Putamen (tissue), 1 donor: ENCODE measurements around the gene CYP2S1.

Experiments
- DNase-seq: peaks from one replicate; pipeline ENCODE4 v3.0.0-alpha.2; 2016; ENCODE audit warnings: low spot score

The CYP2S1 gene

DNA sequence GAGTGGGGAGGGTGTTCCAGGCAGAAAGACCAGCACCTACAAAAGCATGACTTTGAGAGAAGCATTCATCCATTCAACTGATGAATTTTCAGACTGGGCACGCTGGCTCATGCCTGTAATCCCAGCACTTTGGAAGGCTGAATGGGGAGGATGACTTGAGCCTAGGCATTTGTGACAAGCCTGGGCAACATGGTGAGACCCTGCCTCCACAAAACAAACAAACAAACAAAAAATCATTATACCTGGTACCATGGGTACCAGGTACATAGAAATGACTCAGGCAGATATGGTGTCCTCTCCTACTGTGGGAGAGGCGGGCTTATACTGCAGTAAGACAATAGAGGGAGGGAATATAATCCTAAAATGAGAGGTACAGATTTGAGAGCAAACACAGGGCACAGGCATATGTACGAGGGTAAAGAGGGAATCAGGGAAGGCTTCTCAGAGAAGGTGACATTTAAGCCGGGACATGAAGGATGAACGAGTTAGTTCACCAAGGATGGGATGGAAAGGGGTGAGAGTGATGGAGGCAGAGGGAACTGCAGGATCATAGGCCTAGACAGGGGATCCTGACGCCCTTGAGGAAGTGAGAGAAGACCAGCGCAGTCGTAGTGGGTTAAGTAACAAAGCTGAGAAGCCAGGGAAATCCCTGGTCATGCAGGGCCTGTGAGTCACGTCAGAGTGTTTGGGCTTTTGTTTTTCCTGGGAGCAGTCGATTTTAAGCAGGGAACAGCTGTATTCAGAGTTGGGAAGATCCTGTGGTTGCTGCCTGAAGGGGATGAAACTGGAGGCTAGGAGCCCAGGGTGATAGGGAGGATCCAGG lies 2.9 kb downstream of the CYP2S1 start:
- no peak for DNase-seq

DNA sequence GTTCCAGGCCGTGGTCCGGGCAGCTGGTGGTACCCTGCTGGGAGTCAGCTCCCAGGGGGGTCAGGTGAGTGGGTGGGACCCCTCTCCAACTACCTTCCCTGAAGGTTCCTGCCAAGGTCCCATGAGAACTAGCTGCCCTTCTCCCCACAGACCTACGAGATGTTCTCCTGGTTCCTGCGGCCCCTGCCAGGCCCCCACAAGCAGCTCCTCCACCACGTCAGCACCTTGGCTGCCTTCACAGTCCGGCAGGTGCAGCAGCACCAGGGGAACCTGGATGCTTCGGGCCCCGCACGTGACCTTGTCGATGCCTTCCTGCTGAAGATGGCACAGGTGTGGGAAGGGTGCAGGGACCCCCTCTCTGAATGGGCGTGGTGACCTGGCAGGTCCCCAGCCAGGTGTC lies 5.5 kb downstream of the CYP2S1 start:
- DNase-seq: no peak

DNA sequence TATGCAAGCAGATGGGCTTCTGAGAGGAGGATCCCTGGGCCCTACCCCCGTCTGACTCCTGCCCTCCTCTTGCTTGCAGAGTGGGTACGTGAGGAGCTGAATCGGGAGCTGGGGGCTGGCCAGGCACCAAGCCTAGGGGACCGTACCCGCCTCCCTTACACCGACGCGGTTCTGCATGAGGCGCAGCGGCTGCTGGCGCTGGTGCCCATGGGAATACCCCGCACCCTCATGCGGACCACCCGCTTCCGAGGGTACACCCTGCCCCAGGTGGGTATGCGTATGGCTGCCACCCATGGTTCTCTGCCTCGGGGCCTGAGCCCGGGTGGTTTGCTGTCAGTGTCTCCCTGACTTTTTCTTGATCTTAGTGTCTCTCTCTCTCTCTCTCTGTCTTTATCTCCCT lies 10.4 kb downstream of the CYP2S1 start:
- DNase-seq: no peak

DNA sequence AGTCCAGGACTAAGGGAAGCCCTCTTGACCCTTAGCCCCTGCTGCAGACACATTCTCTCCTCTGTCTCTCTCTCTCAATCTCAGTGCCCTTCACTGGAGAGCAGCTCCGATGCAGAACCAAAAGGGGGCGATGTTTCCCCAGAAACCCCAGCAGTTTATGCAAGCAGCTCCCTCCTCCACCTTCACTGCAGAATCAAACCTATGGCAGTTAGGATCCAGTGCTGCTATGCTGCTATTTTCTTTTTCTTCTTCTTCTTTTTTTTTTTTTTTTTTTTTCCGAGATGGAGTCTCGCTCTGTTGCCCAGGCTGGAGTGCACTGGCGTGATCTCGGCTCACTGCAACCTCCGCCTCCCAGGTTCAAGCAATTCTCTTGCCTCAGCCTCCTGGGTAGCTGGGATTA lies 11.3 kb downstream of the CYP2S1 start:
- DNase-seq: peak; percentile 74

DNA sequence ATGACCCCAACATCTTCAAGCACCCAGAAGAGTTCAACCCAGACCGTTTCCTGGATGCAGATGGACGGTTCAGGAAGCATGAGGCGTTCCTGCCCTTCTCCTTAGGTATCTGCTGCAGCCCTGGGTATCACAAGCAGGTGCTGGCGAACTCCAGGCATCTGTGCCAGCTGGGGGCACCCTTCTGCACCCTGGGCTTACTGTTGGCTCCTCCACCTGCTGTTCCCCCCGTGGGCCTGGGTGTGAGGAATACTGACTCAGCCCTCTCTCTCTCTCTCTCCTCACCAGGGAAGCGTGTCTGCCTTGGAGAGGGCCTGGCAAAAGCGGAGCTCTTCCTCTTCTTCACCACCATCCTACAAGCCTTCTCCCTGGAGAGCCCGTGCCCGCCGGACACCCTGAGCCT lies 13.0 kb downstream of the CYP2S1 start:
- no peak for DNase-seq

DNA sequence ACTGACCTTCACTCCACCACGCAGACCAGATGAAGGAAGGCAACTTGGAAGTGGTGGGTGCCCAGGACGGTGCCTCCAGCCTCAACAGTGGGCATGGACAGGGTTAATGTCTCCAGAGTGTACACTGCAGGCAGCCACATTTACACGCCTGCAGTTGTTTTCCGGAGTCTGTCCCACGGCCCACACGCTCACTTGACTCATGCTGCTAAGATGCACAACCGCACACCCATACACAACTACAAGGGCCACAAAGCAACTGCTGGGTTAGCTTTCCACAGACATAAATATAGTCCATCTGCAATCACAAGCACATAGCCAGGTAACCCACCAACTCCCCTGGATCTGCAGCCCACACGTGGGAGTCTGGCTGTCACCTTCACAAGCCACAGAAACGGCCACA lies 13.4 kb downstream of the CYP2S1 start:
- no peak for DNase-seq

DNA sequence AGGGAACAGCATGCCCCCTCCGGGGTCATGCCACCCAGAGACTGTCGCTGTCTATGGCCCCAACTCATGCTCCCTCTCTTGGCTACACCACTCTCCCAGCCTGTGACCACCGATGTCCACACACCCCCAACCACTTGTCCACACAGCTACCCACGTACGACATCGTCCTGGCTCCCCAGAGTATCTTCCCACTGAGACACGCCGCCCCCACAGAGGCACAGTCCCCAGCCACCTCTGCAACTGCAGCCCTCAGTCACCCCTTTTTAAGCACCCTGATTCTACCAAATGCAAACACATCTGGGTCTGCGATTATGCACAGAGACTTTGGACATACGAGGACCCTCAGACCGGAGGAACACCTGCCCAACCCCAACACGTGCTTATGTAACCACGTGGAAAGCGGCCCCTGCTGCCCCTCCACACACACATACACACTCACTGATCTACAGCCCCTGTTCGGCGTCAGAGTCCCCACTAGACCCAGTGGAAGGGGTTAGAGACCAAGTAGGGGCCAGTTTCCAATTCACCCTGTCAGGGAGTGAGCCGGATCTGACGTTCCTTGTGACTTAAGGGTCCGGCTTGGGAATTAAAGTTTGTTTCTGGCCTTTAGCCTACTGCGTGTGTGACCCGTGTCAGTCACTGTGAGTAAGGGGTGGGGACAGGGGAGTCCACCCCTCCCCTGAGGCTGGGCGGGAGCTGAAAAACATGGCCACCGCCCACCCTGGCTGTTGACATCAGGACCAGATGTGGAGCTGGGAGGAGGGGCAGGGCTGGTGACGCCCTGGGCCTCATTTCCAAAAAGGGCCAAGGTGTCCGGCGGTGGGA lies 14.1 kb downstream of the CYP2S1 start:
- no peak for DNase-seq

DNA sequence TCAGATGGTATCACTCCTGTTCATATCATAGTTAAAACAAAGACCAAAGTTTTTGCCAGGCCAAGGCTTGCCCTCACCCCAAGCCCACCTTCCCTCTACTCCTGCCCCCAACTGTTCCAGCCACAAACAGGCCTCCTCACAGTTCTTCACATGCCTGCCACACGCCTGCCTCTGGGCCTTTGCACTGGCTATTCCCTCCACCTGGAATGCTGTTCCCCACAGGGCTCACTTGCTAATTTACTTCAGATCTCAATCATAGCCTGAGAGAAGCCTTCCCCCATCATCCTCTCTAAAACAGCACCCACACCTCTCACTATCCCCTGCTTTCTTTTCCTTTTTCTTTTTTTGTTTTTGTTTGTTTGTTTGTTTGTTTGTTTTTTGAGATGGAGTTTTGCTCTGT lies 21.1 kb downstream of the CYP2S1 start:
- DNase-seq: no peak

DNA sequence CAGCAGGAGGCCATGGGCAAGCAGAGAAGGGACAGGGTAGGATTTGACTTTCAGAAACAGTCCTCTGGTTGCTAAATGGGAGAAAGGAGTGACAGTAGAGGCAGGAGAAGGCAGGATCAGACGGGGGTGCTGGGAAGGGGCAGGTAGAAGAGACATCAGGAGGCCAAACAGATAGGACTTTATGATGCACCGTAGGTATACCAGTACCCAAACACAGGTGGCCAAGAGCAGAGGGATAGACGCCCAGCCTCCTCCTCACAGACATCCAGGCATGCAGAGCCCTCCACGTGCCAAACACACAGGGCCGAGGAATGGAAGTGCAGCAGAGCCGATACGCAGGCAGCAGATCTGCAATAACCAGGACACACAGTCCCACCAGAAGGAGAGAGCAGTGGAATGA lies 24.7 kb downstream of the CYP2S1 start:
- no peak for DNase-seq

DNA sequence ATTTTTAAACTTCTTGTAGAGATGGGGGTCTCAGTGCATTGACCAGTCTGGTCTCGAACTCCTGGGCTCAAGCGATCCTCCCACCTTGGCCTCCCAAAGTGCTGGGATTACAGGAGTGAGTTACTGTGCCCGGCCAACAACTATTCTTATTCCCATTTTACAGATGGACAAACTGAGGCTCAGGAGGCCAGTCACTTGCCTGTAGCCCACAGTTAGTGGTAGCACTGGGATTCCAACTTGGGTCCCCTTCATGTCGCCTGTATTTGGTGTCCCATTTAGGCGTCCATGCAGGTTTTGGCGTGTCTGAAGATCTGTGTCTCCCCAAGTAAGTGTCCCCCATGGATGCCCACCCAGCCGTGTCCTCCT lies 25.2 kb downstream of the CYP2S1 start:
- DNase-seq: no peak

DNA sequence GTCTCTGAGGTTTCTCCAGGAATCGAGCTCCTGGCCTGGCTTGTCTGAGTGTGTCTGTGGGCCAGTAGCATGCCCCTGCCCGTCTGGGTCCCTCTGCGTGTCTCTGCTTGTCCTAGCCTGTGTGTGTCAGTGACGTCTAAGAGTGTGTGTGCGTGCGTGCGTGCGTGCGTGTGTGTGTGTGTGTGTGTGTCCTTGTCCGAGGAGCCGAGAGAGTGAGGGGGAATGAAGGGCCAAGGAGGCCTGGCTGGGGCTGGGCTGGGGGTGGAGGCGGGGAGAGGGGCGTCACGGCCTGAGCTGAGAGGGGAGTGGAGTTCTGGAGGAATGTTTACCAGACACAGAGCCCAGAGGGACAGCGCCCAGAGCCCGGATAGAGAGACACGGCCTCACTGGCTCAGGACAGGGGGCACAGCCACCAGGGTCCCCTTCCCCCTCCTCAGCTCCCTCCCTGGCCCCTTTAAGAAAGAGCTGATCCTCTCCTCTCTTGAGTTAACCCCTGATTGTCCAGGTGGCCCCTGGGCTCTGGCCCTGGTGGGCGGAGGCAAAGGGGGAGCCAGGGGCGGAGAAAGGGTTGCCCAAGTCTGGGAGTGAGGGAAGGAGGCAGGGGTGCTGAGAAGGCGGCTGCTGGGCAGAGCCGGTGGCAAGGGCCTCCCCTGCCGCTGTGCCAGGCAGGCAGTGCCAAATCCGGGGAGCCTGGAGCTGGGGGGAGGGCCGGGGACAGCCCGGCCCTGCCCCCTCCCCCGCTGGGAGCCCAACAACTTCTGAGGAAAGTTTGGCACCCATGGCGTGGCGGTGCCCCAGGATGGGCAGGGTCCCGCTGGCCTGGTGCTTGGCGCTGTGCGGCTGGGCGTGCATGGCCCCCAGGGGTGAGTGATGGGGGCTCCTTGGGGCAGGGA lies 25.8 kb downstream of the CYP2S1 start, which contains the start of gene AXL:
TSS of gene AXL (plus strand) at position 609 of the 893 bp plus-strand sequence. CDS start at position 779, 170 bp downstream.
- peak; percentile 67 for DNase-seq

DNA sequence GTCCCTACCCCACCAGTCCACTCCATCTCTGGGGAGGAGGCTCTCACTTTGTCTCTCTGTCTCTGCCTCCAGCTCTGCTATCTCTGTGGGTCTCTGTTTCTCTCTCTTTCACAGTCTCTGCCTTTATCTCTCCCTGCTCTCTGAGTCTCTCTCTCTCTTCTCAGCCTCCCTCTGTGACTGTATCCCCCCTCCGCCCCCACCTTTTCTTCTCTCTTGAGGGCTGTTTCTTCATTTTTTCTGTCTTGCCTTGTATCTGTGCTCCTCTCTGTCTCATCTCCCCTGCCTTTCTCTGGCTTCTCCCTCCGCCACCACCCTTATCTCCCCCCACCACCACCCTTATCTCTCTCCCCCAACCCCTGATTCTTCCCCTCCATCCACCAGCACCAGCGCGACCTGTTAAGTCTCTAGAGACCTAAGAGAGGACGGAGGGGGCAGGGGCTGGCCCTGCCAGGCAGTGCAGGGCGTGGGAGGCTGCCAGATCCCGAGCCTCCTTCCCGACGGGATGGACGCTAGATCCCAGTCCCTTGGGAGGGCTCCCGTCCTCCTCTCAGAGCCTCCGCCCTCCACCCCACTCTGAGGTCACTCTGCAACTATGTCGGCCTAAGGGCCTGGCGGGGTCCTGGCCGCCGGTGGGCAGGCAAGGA lies 27.0 kb downstream of the CYP2S1 start:
- no peak for DNase-seq

DNA sequence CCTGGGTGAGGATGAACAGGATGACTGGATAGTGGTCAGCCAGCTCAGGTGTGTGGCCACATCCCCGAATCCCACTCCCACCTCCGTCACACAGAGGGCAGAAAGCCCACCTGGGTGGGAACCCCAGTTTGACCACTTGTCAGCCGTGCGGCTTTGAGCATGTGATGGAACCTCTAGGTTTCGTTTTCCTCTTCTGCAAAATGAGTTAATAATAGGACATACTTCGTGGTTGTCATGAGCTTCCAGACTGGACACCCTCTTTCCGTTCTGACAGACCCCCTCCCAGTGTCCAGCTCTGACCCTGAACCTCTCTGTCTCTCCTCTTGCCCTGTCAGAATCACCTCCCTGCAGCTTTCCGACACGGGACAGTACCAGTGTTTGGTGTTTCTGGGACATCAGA lies 27.8 kb downstream of the CYP2S1 start:
- no peak for DNase-seq

DNA sequence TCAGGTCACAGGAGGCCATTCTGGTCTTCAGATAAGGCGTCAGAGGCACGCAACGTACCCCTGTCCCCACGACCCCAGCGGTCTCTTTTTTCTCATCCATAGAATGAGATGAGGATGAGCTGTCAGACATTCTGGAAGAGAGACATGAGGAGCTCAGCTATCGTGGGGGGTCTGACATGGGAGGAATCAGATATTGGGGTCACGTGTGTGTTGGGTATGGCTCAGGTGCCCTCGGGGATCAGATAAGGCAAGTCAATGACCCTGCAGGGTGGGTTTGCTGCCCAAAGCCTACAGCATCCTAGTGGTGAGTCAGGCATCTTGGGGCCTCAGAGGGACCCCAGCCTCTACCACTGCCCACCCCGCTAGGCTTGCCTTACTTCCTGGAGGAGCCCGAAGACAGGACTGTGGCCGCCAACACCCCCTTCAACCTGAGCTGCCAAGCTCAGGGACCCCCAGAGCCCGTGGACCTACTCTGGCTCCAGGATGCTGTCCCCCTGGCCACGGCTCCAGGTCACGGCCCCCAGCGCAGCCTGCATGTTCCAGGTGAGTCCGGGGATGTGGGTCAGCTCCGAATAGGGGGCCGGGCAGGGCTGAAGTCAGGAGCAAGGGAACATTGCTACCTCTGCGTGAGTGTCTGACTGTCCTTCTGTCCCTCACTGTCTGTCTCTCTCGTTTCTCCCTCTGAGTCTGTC lies 28.6 kb downstream of the CYP2S1 start:
- DNase-seq: no peak

DNA sequence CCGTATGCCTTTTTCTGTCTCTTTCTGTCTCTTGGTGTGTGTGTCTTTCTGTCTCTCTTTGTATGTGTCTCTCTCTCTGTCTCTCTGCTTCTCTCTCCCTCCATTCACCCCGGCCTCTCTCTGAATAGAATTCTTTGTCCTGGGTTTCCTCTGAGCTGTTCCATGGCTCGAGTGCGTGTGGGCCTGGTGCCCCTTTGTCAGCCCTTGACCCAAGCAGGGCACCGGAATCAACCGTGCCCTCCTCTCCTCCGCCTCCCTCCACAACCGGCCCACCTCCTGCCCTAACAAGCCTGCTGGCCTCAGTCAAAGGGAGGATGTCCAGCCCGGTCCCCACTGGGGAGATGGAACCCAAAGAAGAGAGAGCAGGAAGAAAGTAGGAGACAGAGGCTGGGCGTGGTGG lies 29.2 kb downstream of the CYP2S1 start:
- DNase-seq: no peak

DNA sequence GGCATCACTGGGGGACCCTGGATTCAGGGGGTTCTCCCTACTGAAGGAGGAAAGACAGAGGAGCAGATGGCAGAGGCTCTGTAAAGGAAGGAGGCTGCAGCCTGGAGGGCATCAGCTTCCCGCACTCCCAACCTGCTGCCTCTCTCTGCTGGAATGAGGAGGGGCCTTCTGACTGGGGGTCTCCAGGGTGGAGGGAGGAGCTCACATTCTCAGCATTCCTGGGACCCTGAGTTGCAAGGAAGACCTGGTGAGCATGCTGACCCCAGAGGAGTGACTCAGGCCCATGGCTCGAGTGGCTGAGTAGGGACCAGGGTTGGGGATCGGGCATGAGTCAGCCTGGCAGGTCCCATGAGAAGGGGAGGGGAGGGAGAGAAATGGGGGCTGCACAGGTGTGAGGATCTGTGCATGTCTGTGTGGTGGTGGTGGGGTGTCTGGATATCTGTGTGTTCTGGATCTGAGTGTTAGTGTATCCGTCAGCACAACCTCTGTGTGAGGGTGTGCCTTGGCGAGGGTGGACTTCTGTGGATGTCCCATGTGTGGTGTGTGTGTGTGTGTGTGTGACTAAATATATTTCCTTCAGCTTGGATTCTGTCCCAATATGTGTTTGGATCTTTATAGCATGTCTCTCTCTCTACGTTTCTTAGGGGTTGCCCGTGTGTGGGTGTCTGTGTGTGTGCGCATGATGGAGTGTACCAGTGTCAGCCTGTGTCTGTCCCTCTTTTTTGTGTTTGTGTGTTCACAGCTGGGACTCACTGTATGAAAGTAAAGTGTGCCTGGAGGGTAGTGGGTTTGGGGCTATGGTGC lies 30.6 kb downstream of the CYP2S1 start:
- DNase-seq: no peak

DNA sequence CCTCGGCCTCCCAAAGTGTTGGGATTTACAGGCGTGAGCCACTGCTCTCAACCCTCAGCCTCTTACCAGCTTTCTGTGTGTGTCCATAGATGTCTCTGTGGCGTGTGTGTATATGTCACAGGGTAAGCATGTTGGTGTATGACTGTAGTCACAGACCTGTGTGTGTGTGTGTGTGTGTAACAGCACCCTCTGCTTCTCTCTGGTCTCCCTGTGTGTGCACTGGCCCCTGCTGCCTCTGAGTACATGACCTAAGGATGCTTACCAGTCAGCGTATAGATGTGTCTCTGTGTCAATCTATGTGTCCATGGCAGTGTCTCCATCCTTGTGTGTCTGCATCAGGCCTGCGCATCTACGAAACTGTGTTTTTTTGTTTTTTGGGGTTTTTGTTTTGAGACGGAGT lies 31.6 kb downstream of the CYP2S1 start:
- DNase-seq: no peak

DNA sequence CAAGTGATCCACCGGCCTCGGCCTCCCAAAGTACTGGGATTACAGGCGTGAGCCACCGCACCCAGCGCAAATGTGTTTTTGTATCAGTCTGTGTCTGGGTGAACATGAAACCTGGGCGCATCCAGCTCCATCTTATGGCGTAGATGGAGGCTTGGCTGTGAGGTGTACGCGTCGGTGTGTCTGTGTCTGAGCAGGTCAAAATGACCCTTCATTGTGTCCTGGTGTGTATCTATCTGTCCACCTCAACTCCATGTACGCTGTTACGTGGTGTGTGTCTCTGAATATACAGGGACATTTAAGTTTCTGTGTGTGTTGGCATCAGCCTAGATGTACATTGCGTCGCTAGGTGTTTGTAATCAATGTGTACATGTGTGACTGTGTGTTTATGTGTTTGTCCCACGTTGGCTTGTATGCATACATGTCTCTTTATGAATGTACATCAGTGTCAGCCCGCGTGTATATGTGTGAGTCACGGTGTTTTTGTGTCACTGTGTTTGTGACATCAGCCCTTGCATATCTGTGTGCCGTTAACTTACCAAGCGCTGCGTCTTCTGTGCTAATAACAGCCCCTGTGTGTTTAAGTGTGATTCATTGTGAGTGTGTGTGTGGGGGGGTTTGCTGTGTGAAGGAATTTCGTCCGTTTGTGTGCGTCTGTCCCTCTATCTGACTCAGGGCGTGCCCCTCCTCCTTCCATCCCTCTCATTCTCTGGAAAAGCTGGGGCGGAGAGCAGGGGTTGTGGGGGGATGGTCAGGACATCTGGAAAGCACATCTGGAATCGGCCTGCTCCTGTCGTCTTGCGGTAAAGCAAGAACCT lies 32.4 kb downstream of the CYP2S1 start:
- DNase-seq: no peak

DNA sequence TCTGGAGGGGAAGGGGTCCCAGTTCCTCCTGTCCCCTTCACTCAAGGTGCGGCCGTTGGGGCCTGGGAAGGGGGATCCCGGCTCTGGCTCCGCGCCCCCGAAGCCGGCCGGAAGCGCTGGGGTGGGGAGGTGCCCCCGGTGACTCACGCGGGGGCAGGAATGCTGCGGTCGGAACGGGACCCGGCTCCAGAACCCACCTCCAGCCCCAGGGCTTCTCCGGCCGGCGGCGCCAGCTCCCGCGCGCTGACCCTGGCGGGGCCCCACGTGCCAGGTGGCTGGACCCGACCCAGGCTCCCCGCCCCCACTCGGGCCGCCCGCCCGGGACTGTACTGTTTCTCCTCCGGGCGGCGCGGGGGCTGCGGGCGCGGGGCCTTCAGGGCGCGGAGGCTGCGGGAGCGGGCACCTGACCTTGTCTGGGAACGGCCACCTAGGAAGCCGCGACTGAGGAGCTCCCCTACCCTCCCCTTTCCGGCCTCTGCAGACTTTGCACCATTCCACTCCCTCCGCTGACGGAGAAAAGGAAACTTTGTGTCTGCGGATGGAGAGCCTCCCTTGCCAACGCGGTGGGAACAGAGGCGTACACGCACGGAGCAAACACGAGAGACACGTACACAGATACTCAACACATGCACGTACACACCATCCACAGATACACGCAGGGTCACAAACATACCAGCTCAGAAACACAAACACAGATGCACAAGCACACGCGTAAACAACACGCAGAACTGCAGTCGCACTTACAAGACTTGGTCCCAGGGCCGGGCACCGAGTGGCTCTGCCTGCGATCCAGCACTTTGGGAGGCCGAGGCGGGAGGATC lies 33.2 kb downstream of the CYP2S1 start:
- DNase-seq: no peak
